Right atrium auricular region (tissue), 2 donors: ENCODE measurements around the gene TBC1D5. TPM values are rescaled to one million over a fixed set of nuclear protein-coding genes. Genes with fewer than 3 reads are reported as not detected.

Experiments used
- DNase-seq: peaks from one replicate; pipeline ENCODE4 v3.0.0-alpha.2; 2019; ENCODE audit warnings: low spot score
- H3K27ac ChIP-seq, 2 donors: fragments of 200-600 bp; sonication (generic); 1 replicate in 1 of 2; 2 replicates in 1 of 2; pipeline ENCODE4 v1.5.1; 2016 to 2019
- H3K27me3 ChIP-seq, 2 donors: fragments of 200-600 bp; sonication (generic); one replicate each; pipeline versions ENCODE4 v1.5.1 to v1.6.0; 2017 to 2019
- H3K36me3 ChIP-seq: fragments of 200-600 bp; sonication (generic); one replicate; pipeline ENCODE4 v1.5.1; 2016
- H3K4me1 ChIP-seq, 2 donors: fragments of 200-600 bp; sonication (generic); one replicate each; pipeline versions ENCODE4 v1.5.1 to v1.6.0; 2017 to 2019
- H3K4me3 ChIP-seq, 2 donors: fragments of 200-600 bp; sonication (generic); 1 replicate in 1 of 2; 2 replicates in 1 of 2; pipeline ENCODE4 v1.5.1; 2017 to 2019; ENCODE audit warnings: mild to moderate bottlenecking in 1 of 2, moderate library complexity in 1 of 2
- H3K9me3 ChIP-seq, 2 donors: fragments of 200-600 bp; sonication (generic); one replicate each; pipeline ENCODE4 v1.5.1; 2019
- total RNA-seq, 2 donors: library from RNA; depleted of rRNA; stranded (reverse); fragments of >200 nt; gene quantifications; one replicate each; pipeline ENCODE4 v1.1.0, GENCODE V29; 2016
- TF ChIP-seq, protein P1 (sequence below), 2 donors: fragments of 200-600 bp; sonication (generic); IDR thresholded peaks; one replicate each; pipeline ENCODE4 v1.5.1; 2019; ENCODE audit warnings: antibody characterized with exemption in 2 of 2

Gene TBC1D5
- total RNA-seq, 2 donors from 2014 or later: 35.2 to 40.2 TPM

DNA sequence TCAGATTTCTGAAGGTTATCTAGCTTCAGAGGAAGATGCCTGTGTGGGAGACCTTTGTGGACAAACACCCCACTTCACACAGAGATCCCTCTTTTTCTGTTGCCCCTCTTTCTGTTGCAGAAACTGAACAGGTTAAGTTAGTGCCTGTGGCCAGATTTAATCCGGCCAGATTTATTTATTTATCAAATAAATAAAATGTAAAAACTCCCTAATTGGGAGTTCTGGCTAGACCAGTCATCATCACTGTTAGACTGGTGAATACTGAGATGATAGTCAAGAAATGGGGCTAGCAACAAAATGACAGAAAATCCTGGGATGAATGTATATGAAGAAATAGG, 1.2 kb upstream of the TBC1D5 start:
- Histone ChIP-seq H3K27me3 (no peaks in the 10 kb centered on the region), H3K4me1 (peaks cover 0 to 23% of the 10 kb centered on the region in 2 donors), H3K4me3 (no peak overlapping the region), H3K27ac (peak overlapping the region; percentile 98 to 99), H3K36me3 (no peaks in the 10 kb centered on the region), H3K9me3 (no peaks in the 10 kb centered on the region)
- DNase-seq: no peak
- TF ChIP-seq, protein P1, sequence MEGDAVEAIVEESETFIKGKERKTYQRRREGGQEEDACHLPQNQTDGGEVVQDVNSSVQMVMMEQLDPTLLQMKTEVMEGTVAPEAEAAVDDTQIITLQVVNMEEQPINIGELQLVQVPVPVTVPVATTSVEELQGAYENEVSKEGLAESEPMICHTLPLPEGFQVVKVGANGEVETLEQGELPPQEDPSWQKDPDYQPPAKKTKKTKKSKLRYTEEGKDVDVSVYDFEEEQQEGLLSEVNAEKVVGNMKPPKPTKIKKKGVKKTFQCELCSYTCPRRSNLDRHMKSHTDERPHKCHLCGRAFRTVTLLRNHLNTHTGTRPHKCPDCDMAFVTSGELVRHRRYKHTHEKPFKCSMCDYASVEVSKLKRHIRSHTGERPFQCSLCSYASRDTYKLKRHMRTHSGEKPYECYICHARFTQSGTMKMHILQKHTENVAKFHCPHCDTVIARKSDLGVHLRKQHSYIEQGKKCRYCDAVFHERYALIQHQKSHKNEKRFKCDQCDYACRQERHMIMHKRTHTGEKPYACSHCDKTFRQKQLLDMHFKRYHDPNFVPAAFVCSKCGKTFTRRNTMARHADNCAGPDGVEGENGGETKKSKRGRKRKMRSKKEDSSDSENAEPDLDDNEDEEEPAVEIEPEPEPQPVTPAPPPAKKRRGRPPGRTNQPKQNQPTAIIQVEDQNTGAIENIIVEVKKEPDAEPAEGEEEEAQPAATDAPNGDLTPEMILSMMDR (IDR thresholded peaks at IDR 0.05): no peak

DNA sequence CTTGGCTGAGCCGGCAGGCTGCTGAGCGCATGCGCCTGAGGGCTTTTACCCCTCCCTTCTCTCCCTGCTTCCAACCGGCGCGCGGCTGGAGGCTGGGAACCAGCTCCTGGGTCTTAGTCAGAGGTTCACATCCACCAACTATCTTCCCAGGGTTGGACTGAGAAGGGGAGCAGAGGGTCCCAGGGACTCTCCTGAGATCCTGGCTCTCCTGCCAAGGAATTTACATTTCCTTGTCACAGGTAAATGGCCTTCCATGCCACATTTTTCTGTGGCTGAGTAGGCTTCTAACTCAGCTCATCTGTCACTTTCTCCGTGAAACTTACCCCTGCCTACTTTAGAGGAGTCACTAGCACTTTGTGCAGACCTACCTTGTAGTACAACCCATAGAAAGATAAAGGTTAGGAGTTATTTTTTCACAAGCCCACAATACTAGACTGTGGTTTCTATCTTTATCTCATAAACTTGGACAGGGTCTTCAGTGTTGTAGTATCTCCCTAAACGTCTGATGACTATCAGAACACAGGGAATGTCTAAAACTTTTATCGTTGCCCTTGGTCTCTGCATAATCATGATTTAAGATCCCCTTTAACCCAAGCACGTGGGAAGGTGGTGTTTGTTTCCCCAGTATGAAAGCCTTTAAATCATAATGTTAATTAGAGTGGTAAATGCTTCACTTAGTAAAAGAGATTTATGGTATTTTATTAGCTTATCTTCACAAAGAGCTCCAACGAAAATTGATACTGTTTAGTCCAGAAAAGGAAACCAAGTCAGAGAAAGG, 638 bp upstream of the TBC1D5 start:
- H3K27ac ChIP-seq: peak overlapping the region; percentile 98 to 99
- H3K9me3 ChIP-seq: no peaks in the 10 kb centered on the region
- peak overlapping the region; percentile 72 to 94 for H3K4me3 ChIP-seq
- no peak for DNase-seq
- no peaks in the 10 kb centered on the region for H3K27me3 ChIP-seq
- TF ChIP-seq, protein P1 (IDR thresholded peaks at IDR 0.05): no peak
- no peaks in the 10 kb centered on the region for H3K36me3 ChIP-seq
- H3K4me1 ChIP-seq: peaks cover 0 to 23% of the 10 kb centered on the region in 2 donors

DNA sequence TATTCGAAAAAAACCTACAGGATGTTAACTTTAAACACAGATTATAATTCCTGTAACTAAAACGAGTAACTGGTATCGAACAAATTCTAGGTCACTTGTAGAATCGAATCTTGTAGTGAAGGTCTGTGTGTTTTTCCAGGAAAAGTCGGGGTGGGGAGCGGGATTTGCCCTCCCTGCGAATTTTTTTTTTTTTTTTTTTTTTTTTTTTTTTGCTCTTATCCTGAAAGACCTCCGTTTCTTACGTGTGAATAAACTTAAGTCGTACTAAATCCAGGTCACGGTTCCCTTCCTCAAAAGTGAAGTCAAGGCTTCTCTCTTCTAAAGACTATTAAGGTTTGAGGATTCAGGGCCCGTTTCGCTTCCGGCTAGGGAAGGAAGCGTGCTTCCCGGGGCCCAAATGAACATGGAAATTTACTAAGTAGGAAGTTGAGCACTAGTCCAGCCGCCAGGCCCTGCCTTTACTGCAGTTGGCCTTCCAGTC, 770 bp downstream of the TBC1D5 start:
- peak overlapping the region; percentile 72 to 94 for H3K4me3 ChIP-seq
- no peak for DNase-seq
- TF ChIP-seq, protein P1 (IDR thresholded peaks at IDR 0.05): no peak
- no peaks in the 10 kb centered on the region for H3K36me3 ChIP-seq
- no peaks in the 10 kb centered on the region for H3K9me3 ChIP-seq
- peak overlapping the region; percentile 98 to 99 for H3K27ac ChIP-seq
- peaks cover 0 to 23% of the 10 kb centered on the region in 2 donors for H3K4me1 ChIP-seq
- H3K27me3 ChIP-seq: no peaks in the 10 kb centered on the region

DNA sequence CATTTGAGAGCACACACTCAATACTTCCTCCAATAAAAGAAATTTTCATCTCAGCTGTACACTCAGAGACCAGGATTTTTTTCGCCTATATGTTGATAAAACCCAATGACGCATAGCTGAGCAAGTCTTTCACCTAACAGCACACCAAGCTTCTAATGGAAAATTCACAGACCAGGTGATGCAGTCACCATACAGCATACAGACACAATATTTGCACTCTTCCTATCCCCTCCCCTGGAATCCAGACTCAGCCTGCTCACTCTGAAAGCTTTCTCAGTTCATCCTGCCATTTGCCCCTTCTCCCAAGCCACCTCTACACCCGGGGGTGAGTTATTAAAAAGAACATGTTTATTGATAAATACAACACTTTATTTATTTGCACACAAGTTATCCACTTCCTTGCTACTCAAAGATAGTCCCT, 1.7 kb downstream of the TBC1D5 start:
- peak overlapping the region; percentile 98 to 99 for H3K27ac ChIP-seq
- TF ChIP-seq, protein P1 (IDR thresholded peaks at IDR 0.05): no peak
- DNase-seq: no peak
- H3K9me3 ChIP-seq: no peaks in the 10 kb centered on the region
- no peaks in the 10 kb centered on the region for H3K27me3 ChIP-seq
- no peaks in the 10 kb centered on the region for H3K36me3 ChIP-seq
- H3K4me3 ChIP-seq: peak overlapping the region; percentile 72 to 94
- peaks cover 0 to 23% of the 10 kb centered on the region in 2 donors for H3K4me1 ChIP-seq

DNA sequence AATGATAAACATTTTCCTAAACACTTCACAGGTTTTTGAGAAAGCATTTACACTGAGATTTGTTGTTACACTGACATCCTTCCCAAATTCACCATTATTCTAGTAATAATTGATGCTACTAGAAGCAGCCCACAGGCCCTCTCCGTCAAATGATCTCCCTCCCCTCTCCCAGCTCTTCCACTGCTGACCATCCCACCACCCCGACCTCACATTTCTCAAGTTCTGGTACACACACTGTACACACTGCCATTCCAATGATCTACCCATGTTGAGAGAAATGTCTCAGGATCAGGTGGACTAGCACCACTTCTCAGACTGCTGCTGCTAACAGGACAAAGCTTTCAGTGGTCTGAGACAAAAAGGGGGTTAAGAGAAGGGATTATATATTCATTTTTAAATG, 3.5 kb downstream of the TBC1D5 start:
- TF ChIP-seq, protein P1 (IDR thresholded peaks at IDR 0.05): no peak
- Histone ChIP-seq H3K27ac (no peak overlapping the region), H3K9me3 (no peaks in the 10 kb centered on the region), H3K36me3 (no peaks in the 10 kb centered on the region), H3K4me1 (peaks cover 0 to 23% of the 10 kb centered on the region in 2 donors), H3K27me3 (no peaks in the 10 kb centered on the region), H3K4me3 (no peak overlapping the region)
- DNase-seq: no peak
